HCT116 (cell line): ENCODE measurements around the gene RBM28. TPM values are rescaled to one million over a fixed set of nuclear protein-coding genes. Genes with fewer than 3 reads are reported as not detected.

Experiments used
- ATAC-seq: fragments of 200-7000 bp; cut with Tn5 transposase; 2 replicates; pipeline ENCODE4 v1.9.1; 2020; ENCODE audit warnings: mild to moderate bottlenecking, moderate library complexity
- BruUV-seq: library from RNA; stranded (reverse); fragments of 400-500 nt; replicated peaks from 2 replicates; lab custom pipeline; 2021; lab: Mats Ljungman, UMichigan
- CTCF ChIA-PET: fragments of 300-600 bp; sonication (Branson Sonifier 250); formaldehyde crosslinking; loops from one replicate; lab custom pipeline; 2021; ENCODE audit warnings: antibody characterized with exemption; lab: Charles Lee
- POLR2A ChIA-PET: fragments of 300-600, 350-600 bp; sonication (Branson Sonifier 250); formaldehyde crosslinking; loops from one replicate; lab custom pipeline; 2021; ENCODE audit warnings: antibody characterized with exemption; lab: Charles Lee
- RAD21 ChIA-PET, 2 experiments: fragments of 300-600 bp; sonication (Branson Sonifier 250); formaldehyde crosslinking; loops; one replicate each; lab custom pipeline; 2023; ENCODE audit warnings: low total read pairs in 2 of 2; ENCODE audit not compliant: uncharacterized antibody in 2 of 2, unreplicated experiment in 2 of 2, low non-redundant PET in 1 of 2; lab: Charles Lee
- DNase-seq: peaks from one replicate; pipeline ENCODE4 v3.0.0-alpha.2; 2010; ENCODE audit warnings: low read depth, low spot score
- H2AFZ ChIP-seq: fragments of 200-600 bp; shearing (Covaris generic), sonication (generic); 2 replicates; pipeline ENCODE4 v1.6.1; 2017; ENCODE audit warnings: low read depth, mixed run types, mixed read lengths, antibody characterized with exemption, low read length; ENCODE audit not compliant: poor library complexity, severe bottlenecking
- H3K27ac ChIP-seq: 2 replicates; pipeline ENCODE4 v1.5.1; 2012; ENCODE audit warnings: low read depth, low read length
- H3K27me3 ChIP-seq: fragments of 200-600 bp; sonication (generic); 2 replicates; pipeline ENCODE4 v1.6.1; 2016; ENCODE audit warnings: mixed run types, low read length, mixed read lengths; ENCODE audit not compliant: insufficient read depth
- H3K36me3 ChIP-seq, 2 experiments: fragments of 200-500 bp in 1 of 2; fragments of 200-600 bp in 1 of 2; sonication (Bioruptor generic) in 1 of 2; sonication (generic) in 1 of 2; 2 replicates each; pipeline versions ENCODE4 v1.5.1 to v1.6.1; 2014 to 2016; ENCODE audit warnings: low read length in 2 of 2, inconsistent platforms in 1 of 2, mixed read lengths in 1 of 2, mixed run types in 1 of 2; ENCODE audit not compliant: insufficient read depth in 2 of 2, control insufficient read depth in 1 of 2
- H3K4me1 ChIP-seq, 2 experiments: fragments of 200-600 bp in 1 of 2; sonication (generic) in 1 of 2; 2 replicates each; pipeline versions ENCODE4 v1.5.1 to v1.6.1; 2012 to 2017; ENCODE audit warnings: low read length in 2 of 2, inconsistent platforms in 1 of 2, mild to moderate bottlenecking in 1 of 2, mixed read lengths in 1 of 2, mixed run types in 1 of 2, moderate library complexity in 1 of 2; ENCODE audit not compliant: insufficient read depth in 2 of 2, control insufficient read depth in 1 of 2
- H3K4me2 ChIP-seq: fragments of 200-600 bp; sonication (generic); 2 replicates; pipeline ENCODE4 v1.6.1; 2017; ENCODE audit warnings: mixed run types, low read length, mixed read lengths
- H3K4me3 ChIP-seq, 2 experiments: fragments of 200-600 bp in 1 of 2; sonication (generic) in 1 of 2; replicated peaks in 1 of 2; 2 replicates each; pipeline ENCODE4 v1.5.1; 2011 to 2016; ENCODE audit warnings: low read length in 2 of 2, control low read depth in 1 of 2, low read depth in 1 of 2, mild to moderate bottlenecking in 1 of 2, mixed read lengths in 1 of 2, mixed run types in 1 of 2
- H3K79me2 ChIP-seq: fragments of 200-600 bp; sonication (generic); 2 replicates; pipeline ENCODE4 v1.6.1; 2017; ENCODE audit warnings: mild to moderate bottlenecking, mixed run types, low read length, moderate library complexity, mixed read lengths; ENCODE audit not compliant: insufficient read depth
- H3K9ac ChIP-seq: fragments of 200-600 bp; sonication (generic); 2 replicates; pipeline ENCODE4 v1.6.1; 2016; ENCODE audit warnings: low read length, mixed read lengths
- H3K9me2 ChIP-seq: fragments of 200-600 bp; sonication (generic), shearing (Covaris generic); 2 replicates; pipeline ENCODE4 v1.6.1; 2017; ENCODE audit warnings: mixed run types, mild to moderate bottlenecking, moderate library complexity; ENCODE audit not compliant: insufficient read depth
- H3K9me3 ChIP-seq, 2 experiments: fragments of 200-500 bp in 1 of 2; fragments of 200-600 bp in 1 of 2; sonication (Bioruptor generic) in 1 of 2; sonication (generic) in 1 of 2; 2 replicates each; pipeline ENCODE4 v1.6.1; 2014 to 2017; ENCODE audit warnings: low read length in 2 of 2, mixed read lengths in 2 of 2, inconsistent platforms in 1 of 2, low read depth in 1 of 2, mild to moderate bottlenecking in 1 of 2, mixed run types in 1 of 2, moderate library complexity in 1 of 2; ENCODE audit not compliant: control insufficient read depth in 1 of 2, insufficient read depth in 1 of 2
- H4K20me1 ChIP-seq: fragments of 200-600 bp; sonication (generic), shearing (Covaris generic); 2 replicates; pipeline ENCODE4 v1.6.1; 2017; ENCODE audit warnings: mixed run types, mild to moderate bottlenecking, moderate library complexity; ENCODE audit not compliant: insufficient read depth
- ATF3 ChIP-seq: IDR thresholded peaks from 2 replicates; pipeline ENCODE4 v1.6.1; 2012
- CBX3 ChIP-seq: IDR thresholded peaks from 2 replicates; pipeline ENCODE4 v1.6.1; 2012; ENCODE audit warnings: low read depth
- CEBPB ChIP-seq: IDR thresholded peaks from 2 replicates; pipeline ENCODE4 v1.6.1; 2012; ENCODE audit warnings: low read depth
- CTCF ChIP-seq, 3 experiments: fragments of 200-600 bp in 1 of 3; sonication (generic) in 1 of 3; IDR thresholded peaks in 2 of 3; conservative IDR thresholded peaks in 1 of 3; 2 replicates each; pipeline ENCODE4 v1.5.1; 2012 to 2017; ENCODE audit warnings: low read depth in 2 of 3, low read length in 2 of 3, antibody characterized with exemption in 1 of 3, borderline replicate concordance in 1 of 3, control low read depth in 1 of 3, mild to moderate bottlenecking in 1 of 3, mixed read lengths in 1 of 3, mixed run types in 1 of 3, moderate library complexity in 1 of 3; ENCODE audit not compliant: insufficient read depth in 1 of 3
- EGR1 ChIP-seq: IDR thresholded peaks from 2 replicates; pipeline ENCODE4 v1.6.1; 2012; ENCODE audit warnings: low read depth
- EZH2 ChIP-seq: fragments of 200-600 bp; sonication (generic); IDR thresholded peaks from 2 replicates; pipeline ENCODE4 v1.6.1; 2017; ENCODE audit warnings: antibody characterized with exemption, mixed run types
- EZH2phosphoT487 ChIP-seq: fragments of 200-600 bp; IDR thresholded peaks from 2 replicates; pipeline ENCODE4 v1.6.1; 2018; ENCODE audit warnings: antibody characterized with exemption, borderline replicate concordance
- FOSL1 ChIP-seq: IDR thresholded peaks from 2 replicates; pipeline ENCODE4 v1.6.1; 2012; ENCODE audit warnings: low read depth
- JUND ChIP-seq: IDR thresholded peaks from 2 replicates; pipeline ENCODE4 v1.6.1; 2012
- MAX ChIP-seq: IDR thresholded peaks from 2 replicates; pipeline ENCODE4 v1.6.1; 2012
- POLR2A ChIP-seq: IDR thresholded peaks from 2 replicates; pipeline ENCODE4 v1.7.0; 2011; ENCODE audit warnings: borderline replicate concordance; ENCODE audit not compliant: insufficient read depth, insufficient read length; ENCODE audit errors: extremely low read depth
- POLR2AphosphoS5 ChIP-seq: IDR thresholded peaks from 2 replicates; pipeline ENCODE4 v1.6.1; 2011; ENCODE audit warnings: mild to moderate bottlenecking, low read depth, low read length, moderate library complexity
- RAD21 ChIP-seq: IDR thresholded peaks from 2 replicates; pipeline ENCODE4 v1.6.1; 2012; ENCODE audit warnings: low read depth, mild to moderate bottlenecking
- REST ChIP-seq: IDR thresholded peaks from 2 replicates; pipeline ENCODE4 v1.6.1; 2012; ENCODE audit warnings: low read depth
- SIN3A ChIP-seq: IDR thresholded peaks from 2 replicates; pipeline ENCODE4 v1.6.1; 2012; ENCODE audit warnings: low read depth
- SP1 ChIP-seq: IDR thresholded peaks from 2 replicates; pipeline ENCODE4 v1.6.1; 2012; ENCODE audit warnings: low read depth
- YY1 ChIP-seq: IDR thresholded peaks from 2 replicates; pipeline ENCODE4 v1.6.1; 2011; ENCODE audit warnings: low read length, low read depth, moderate library complexity, mild to moderate bottlenecking; ENCODE audit not compliant: insufficient replicate concordance; ENCODE audit errors: extremely low read depth
- ZBTB33 ChIP-seq: IDR thresholded peaks from 2 replicates; pipeline ENCODE4 v1.6.1; 2011; ENCODE audit warnings: mild to moderate bottlenecking, low read length, moderate library complexity; ENCODE audit not compliant: insufficient replicate concordance; ENCODE audit errors: extremely low read depth
- ZFX ChIP-seq: fragments of 450-650 bp; IDR thresholded peaks from 2 replicates; pipeline ENCODE4 v1.6.1; 2017
- ZNF274 ChIP-seq: fragments of 200-500 bp; sonication (Bioruptor generic); IDR thresholded peaks from 2 replicates; pipeline ENCODE4 v1.6.1; 2014; ENCODE audit warnings: mild to moderate bottlenecking, low read depth, low read length, inconsistent platforms
- intact Hi-C: fragments of 100-400 bp; cut with micrococcal nuclease; formaldehyde crosslinking; loops from 2 replicates; pipeline ENCODE4 v1.10.0; 2022
- total RNA-seq: library from RNA; stranded (reverse); gene quantifications from one replicate; pipeline ENCODE4 v1.2.1, GENCODE V29; 2021; ENCODE audit not compliant: unreplicated experiment

Gene RBM28
- total RNA-seq, 1 experiment from 2014 or later: 66.3 TPM

DNA sequence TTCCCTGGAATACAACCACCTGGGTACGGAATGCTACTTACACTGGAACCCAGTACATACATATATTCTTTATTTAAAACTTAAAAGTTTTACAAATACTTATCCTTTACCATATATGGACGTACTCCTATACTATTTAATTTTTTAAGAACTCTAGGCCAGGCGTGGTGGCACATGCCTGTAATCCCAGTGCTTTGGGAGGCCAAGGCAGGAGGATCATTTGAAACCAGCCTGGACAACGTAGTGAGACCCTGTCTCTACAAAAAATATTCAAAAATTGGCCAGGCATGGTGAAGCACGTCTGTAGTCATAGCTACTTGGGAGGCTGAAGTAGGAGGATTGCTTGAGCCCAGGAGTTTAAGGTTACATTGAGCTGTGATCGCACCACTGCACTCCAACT lies 2.0 kb downstream of the RBM28 start:
- peak overlapping the region; percentile 75 for H3K4me2 ChIP-seq
- H4K20me1 ChIP-seq: no peaks in the 10 kb centered on the region
- no peak for DNase-seq
- BruUV-seq: no TSS peak
- no peak overlapping the region for H2AFZ ChIP-seq
- H3K36me3 ChIP-seq: peaks cover 20 to 29% of the 10 kb centered on the region in 2 experiments; a peak in 3 of 4 replicates
- ChIA-PET CTCF (no interaction called here), RAD21 (no interaction called here), POLR2A (no interaction called here)
- no peaks in the 10 kb centered on the region for H3K27me3 ChIP-seq
- intact Hi-C loops: no loop called here
- no peak overlapping the region for H3K27ac ChIP-seq
- ATAC-seq: no peak
- H3K79me2 ChIP-seq: peaks cover 59% of the 10 kb centered on the region
- no peaks in the 10 kb centered on the region for H3K9me2 ChIP-seq
- 0 out of 2 replicates have a peak overlapping the region, but pooled peaks have one; percentile 93 for H3K9ac ChIP-seq
- no peaks in the 10 kb centered on the region for H3K9me3 ChIP-seq
- peaks cover 9 to 18% of the 10 kb centered on the region in 2 experiments for H3K4me1 ChIP-seq
- TF ChIP-seq POLR2AphosphoS5 (no peak), FOSL1 (no peak), ZBTB33 (no peak), YY1 (no peak), EGR1 (no peak), ATF3 (no peak), RAD21 (no peak), EZH2phosphoT487 (no peak), MAX (no peak), ZNF274 (no peak), CBX3 (no peak), JUND (no peak), ZFX (no peak), SIN3A (no peak), SP1 (no peak), POLR2A (no peak), CEBPB (no peak), REST (no peak), CTCF (IDR thresholded peaks at IDR 0.05 in 2 of 3, conservative IDR thresholded peaks at IDR 0.05 in 1 of 3; ENCODE audit: borderline replicate concordance in 1 of 3, insufficient read depth in 1 of 3, low read depth in 2 of 3, low read length in 2 of 3) (no peak), EZH2 (no peak)
- peak overlapping the region in 1 of 2 experiments; percentile 92; a peak in 2 of 4 replicates for H3K4me3 ChIP-seq
